DOHH2 (cell line): ENCODE data around the gene ADCY4.

ENCODE experiments used
- EZH2phosphoT487 ChIP-seq: fragments of 200-600 bp; sonication (generic); IDR thresholded peaks from 2 replicates; pipeline ENCODE4 v1.6.1; 2017; ENCODE audit warnings: borderline replicate concordance, mild to moderate bottlenecking, antibody characterized with exemption, low read length, moderate library complexity, mixed read lengths
- TF ChIP-seq, protein P1 (sequence below): fragments of 200-600 bp; sonication (generic); IDR thresholded peaks from one replicate; pipeline ENCODE4 v1.5.1; 2014; ENCODE audit warnings: antibody characterized with exemption, mild to moderate bottlenecking, low read depth, low read length; ENCODE audit not compliant: poor library complexity, severe bottlenecking

DNA sequence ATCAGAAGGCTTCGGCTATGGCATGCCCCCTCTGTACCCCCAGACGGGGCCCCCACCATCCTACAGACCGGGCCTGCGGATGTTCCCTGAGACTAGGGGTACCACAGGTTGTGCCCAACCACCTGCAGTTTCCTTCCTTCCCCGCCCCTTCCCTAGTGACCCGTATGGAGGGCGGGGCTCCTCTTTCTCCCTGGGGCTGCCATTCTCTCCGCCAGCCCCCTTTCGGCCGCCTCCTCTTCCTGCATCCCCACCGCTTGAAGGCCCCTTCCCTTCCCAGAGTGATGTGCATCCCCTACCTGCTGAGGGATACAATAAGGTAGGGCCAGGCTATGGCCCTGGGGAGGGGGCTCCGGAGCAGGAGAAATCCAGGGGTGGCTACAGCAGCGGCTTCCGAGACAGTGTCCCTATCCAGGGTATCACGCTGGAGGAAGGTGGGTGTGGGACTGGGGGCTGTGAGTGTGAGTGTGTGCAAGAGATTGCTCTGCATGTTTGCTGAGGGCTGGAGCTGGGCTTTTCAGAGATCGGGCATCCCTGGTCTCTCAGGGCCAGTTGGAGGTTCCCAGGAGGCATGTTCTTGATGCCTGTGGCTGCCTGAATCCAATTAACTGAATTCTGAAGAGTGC, 41.7 kb upstream of the ADCY4 start:
- TF ChIP-seq, protein P1, sequence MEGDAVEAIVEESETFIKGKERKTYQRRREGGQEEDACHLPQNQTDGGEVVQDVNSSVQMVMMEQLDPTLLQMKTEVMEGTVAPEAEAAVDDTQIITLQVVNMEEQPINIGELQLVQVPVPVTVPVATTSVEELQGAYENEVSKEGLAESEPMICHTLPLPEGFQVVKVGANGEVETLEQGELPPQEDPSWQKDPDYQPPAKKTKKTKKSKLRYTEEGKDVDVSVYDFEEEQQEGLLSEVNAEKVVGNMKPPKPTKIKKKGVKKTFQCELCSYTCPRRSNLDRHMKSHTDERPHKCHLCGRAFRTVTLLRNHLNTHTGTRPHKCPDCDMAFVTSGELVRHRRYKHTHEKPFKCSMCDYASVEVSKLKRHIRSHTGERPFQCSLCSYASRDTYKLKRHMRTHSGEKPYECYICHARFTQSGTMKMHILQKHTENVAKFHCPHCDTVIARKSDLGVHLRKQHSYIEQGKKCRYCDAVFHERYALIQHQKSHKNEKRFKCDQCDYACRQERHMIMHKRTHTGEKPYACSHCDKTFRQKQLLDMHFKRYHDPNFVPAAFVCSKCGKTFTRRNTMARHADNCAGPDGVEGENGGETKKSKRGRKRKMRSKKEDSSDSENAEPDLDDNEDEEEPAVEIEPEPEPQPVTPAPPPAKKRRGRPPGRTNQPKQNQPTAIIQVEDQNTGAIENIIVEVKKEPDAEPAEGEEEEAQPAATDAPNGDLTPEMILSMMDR = no peak
- TF ChIP-seq EZH2phosphoT487 = no peak
